GM21526 (cell line): ENCODE results near the gene AIMP1.
"Not testable (repeated sequence)": the region's sequence is repeated elsewhere in the genome, so short reads cannot be mapped to it uniquely, and the experiment has no call there.

Source experiments
- ATAC-seq: cut with Tn5 transposase; IDR thresholded peaks from one replicate; pipeline ENCODE4 v1.9.1; 2021; ENCODE audit warnings: moderate library complexity; ENCODE audit not compliant: unreplicated experiment, low FRiP score

The AIMP1 gene

DNA sequence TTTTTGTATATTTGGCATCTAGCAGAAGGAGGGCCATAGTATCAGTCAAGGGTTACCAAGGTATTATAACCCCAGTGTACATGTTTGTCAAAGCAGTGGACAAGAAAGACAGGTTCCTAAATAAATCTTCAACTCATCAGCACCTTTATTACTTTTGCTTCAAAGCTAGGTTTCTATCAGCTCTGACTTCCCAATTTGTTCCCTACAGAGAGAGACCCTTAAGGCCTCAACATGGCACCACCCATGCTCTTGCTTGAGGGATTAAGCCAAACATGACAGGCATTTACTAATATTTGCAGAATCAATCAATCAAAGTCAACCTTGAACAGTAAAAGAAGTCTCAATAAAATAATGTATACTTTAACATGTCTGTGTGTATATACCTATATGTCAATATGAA is 9.8 kb upstream of the AIMP1 start:
- no peak for ATAC-seq

DNA sequence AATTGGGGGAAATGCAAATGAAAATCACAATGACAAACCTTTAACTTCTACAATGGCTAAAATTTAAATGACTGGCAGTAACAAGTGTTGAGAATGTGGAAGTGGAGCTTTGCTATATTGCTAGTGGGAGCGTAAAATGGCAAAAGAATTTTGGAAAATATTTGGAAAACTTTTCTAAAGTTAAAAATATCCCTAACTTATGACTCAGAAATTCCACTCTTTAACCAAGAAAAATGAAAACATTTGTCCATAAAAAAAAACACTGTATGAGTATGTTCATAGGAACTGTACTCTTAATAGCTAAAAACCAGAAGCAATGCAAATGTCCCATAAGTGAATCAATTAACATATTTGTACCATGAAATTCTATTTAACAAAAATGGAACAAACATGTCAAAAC is 4.0 kb upstream of the AIMP1 start:
- ATAC-seq, result no peak

DNA sequence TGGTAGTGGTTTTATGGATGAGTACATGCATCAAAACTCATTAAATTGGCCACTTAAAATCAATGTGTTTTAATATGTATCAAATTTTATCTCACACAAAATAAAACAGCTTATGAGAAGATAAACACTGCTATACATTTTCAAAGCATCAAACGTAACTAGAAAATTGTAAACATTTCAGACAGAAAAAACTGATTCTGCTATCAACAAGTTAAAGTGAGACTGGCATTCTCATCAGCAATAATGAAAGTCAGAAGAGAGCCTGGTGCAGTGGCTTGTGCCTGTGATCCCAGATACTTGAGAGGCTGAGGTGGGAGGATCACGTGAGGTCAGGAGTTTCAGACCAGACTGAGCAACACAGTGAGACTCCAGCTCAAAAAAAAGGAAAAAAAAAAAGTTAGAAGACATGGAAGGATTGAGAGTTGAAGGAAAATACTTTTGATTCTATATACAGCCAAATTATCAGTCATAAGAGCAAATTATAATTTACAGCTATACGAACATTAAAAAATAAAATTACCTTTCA is 3.3 kb upstream of the AIMP1 start:
- no peak for ATAC-seq

DNA sequence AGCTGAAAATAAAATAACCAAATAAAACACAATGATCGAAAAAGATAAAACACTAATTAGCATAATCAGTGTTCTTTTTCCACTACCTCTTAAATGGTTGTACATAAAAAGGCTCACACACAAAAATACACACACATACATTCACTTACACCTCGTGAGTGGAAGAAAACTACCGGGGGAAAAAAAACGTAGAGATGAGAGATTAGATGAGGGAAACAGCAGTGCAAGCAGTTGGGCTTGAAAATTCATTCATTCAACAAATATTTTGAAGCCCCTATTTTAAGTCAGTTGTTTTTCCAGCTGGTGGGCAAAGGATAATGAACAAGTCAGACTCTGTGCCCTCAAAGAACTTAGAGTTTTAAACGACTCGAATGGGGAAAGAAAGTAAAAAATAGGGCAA is 1.4 kb upstream of the AIMP1 start:
- no peak for ATAC-seq

DNA sequence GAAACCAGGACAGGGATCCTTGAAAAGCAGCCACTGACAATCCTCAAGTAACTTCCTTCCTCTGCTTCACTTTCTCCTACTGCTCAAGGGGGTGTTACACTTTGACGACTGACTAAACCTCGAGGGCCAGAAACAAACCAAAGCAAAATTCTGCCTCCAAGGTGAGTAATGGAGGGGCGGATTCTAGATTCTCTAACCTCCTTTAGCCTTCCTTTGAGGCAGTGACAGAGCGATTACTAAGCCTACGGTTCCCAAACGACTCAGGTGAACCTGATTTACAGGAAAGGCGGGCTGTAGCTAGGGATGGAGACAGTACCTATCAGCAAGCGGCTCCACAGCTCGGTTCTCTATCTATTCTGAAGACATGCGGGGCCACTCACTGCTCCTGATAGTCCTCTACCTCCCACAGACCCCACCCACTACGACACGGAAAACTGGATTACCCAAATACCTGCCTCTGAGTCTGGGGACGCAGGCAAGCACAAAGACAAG is 828 bp upstream of the AIMP1 start:
- peak; percentile 20 for ATAC-seq

DNA sequence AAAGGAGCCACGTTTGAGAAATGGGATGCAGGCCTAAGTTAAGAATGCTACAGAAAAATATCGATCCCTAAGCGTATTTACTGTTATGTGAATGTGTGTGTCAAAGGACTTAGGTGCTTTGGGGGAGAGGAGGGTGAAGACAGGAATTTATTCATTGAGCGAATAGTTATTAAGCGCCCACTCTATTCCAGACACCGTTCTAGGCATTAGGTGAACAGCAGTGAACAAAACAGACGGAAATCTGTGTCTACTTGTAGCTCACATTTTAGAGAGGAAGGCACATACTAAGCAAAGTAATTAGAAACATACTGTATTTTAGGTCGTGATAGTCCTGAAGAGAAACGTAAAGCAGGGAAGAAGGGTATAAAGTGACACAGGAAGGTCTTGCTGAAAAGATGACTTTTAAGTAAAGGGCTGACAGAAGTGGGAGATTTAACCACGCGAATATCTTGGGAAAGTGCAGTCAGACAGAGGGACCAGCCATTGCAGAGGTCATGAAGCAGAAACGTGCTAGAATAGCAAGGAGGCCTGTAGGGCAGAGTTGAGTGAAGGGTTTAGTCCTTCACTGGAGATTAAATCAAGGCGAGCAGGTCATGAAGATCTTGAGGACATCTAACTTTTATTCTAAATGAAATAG is 541 bp downstream of the AIMP1 start:
- ATAC-seq, result peak; percentile 3

DNA sequence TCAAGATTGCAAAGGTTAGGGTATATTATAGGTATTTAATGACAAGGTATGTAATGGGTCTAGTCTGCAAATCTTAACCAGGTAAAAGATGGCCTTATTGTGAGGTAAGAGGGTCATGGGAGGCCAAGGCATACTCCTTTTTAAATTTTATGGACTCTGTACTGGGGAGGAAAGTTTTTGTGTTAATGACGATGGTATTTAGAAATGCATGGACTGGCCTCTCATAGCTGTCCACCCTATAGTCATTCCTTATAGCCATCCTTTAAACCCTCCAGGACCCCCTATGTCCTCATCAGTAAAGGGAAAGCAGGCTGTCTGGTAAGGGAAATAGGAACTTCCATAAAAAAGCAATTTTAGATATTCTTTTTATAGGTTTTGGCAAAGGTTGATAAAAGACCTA is 1.5 kb downstream of the AIMP1 start:
- ATAC-seq, result no peak

DNA sequence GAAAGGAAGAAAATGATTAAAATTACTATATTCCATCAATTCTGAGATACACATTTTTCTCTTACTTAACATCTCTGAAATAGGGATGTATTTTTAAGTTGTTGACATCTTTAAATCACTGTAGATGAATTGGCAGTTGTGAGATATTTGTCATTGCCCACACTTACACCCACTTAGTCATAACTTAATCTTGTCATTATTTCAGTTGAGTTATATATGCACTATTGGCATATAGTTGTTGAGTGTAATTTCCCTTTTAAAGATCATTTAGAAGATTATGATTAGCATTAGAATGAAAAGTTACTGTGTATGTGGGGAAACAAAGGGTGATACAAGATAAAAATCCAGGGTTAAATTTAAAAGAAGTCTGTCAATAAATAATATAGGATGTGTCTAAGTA is 2.2 kb downstream of the AIMP1 start:
- ATAC-seq, result no peak

DNA sequence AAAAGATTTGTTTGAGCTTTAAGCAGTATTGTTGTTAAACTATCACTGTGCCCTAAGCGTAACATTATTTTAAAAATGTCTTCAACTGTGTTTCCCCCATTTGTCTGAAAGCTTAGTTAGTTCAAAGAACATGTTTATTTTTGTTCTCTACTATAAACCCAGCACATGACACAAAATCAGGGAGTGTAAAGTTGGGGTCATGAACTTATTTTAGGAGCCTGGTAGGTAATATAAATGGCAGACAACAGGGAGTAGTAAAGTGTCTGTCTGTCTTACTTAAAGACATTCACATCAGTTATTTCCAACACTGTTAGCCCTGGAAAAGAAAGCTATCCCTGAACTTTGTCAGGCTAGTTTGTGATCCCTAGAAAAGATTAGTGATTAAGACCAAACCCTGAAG is 3.9 kb downstream of the AIMP1 start:
- ATAC-seq, result no peak

DNA sequence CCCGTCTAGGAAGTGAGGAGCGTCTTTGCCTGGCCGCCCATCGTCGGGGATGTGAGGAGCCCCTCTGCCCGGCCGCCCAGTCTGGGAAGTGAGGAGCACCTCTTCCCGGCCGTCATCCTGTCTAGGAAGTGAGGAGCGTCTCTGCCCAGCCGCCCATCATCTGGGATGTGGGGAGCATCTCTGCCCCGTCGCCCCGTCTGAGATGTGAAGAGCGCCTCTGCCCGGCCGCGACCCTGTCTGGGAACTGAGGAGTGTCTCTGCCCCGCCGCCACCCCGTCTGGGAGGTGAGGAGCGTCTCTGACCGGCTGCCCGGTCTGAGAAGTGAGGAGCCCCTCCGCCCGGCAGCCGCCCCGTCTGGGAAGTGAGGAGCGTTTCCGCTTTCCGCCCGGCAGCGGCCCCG is 4.8 kb downstream of the AIMP1 start:
- ATAC-seq, result not testable (repeated sequence)

DNA sequence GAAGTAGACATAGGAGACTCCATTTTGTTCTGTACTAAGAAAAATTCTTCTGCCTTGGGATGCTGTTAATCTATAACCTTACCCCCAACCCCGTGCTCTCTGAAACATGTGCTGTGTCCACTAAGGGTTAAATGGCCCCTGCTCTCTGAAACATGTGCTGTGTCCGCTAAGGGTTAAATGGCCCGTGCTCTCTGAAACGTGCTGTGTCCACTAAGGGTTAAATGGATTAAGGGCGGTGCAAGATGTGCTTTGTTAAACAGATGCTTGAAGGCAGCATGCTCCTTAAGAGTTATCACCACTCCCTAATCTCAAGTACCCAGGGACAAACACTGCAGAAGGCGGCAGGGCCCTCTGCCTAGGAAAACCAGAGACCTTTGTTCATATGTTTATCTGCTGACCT is 5.5 kb downstream of the AIMP1 start:
- not testable (repeated sequence) for ATAC-seq

DNA sequence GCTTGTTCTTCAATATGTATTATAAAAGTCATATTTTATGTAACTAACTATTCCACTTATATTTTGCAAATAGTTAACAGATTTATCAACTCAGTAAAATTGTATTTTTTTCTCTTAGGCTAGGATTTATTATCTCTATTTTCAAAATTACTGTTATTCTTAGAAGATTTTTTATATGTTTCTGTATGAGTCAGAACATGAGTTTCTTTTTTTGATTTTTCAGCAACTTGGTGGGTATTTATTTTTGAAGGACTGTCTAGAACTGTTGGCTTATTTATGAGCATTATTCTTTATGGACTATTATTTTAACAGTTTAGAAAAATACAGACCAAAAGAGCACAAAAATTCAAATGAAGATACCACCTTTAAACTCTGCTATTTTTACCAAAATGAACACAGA is 6.8 kb downstream of the AIMP1 start:
- ATAC-seq, result no peak

DNA sequence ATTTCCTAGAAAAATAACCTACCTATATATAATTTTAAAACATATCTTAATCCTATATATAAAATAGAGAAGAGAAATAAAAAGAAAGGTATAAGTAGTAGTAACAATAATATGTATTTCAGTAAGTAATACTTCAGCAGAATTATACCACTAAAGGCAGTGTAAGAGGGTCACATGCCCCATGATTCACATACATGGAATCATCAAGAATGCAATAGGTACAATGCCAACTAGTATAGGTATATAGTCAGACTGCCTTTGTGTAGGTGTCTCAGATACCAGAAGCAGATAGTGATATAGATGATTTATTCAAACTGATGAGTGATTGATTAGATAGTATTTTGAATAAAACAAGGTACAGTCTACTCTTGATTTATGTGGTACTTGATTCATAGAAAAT is 9.4 kb downstream of the AIMP1 start:
- ATAC-seq, result no peak

DNA sequence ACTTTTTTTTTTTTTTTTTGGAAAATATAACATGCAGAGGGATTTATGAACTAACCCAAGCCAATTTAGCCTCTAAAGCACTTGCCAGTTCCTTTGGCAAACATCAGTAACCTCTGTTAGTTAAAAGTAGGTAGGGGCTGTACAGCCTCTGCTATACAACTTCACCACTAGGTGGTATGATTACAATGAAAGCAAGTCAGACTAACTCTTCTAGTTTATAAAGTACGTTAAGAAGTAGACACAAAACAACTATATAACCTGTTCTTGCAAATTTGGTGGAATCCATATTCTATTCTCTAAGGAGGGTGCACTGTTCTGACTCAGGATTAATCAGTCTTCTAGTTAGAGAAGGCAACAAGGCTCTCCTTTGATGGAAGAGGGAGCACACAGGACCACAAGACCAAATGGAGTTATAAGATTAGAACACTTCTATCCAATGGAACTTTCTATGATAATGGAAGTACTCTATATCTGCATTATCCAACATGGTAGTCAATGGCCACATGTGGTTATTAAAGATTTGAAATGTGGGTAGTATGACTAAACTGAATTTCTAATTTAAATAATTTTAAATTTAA is 12.8 kb downstream of the AIMP1 start:
- ATAC-seq, result peak; percentile 88

DNA sequence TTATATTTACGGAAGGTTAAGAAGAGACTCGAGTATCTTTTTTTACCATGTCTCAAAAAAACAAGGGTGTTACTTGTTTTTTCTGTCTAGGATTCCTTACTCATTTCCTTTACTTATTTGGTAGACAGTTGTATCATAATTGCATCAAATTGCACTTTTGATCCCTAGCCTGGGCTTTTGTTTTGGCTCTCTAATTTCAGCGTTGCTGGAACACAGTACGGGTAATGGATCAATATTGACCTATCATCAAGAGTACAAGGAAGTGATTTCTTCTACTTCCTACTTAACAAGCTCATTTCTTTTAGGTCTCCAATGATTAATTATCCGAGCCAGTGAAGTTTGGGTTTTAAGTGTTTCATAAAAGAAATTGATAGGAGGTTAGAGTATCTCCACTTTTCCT is 16.8 kb downstream of the AIMP1 start:
- no peak for ATAC-seq

DNA sequence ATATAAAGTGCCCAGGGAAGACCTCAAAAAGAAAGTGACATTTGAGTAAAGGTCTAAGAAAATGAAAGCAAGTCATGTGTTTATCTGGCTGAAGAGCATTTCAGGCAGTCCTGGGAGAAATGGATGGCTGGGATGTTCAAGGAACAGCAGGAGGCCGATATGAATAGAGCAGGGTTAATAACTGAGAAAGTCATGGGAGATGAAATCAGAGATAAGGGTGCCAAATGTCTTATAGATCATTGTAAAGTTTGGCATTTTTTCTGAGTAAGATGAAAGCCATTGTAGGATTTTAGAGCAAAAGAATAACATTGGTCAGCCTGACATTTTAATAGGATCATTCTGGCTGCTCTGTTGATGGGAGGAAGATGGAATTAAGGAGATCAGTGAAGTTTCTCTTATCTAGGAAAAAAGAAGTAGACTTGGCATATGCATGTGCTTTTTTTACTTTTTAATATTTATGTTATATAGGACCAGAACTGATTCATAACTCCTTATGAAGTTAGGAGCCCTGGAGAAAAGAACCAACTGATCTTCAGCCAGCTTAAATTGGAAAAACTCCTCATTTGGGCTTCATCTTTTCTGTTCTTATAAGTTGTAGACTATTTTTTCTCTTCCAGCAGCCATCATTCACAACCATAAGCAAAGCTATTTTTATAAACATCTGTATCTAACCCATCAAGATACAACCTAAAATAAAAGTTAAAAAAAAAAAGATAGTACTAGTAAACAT is 18.6 kb downstream of the AIMP1 start:
- ATAC-seq, result no peak

DNA sequence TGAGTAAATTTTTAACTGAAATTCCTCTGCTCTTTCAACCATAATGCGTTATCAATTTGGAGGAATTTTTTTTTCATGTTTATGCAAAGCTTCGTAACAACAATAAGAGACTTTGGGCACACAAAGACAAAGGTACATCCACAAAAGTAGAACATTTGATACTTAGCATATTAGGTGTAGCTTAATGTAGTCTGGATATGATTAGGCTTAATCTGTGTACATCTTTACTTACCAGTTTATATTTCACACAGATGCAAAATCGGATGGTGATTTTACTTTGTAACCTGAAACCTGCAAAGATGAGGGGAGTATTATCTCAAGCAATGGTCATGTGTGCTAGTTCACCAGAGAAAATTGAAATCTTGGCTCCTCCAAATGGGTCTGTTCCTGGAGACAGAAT is 20.3 kb downstream of the AIMP1 start:
- no peak for ATAC-seq

DNA sequence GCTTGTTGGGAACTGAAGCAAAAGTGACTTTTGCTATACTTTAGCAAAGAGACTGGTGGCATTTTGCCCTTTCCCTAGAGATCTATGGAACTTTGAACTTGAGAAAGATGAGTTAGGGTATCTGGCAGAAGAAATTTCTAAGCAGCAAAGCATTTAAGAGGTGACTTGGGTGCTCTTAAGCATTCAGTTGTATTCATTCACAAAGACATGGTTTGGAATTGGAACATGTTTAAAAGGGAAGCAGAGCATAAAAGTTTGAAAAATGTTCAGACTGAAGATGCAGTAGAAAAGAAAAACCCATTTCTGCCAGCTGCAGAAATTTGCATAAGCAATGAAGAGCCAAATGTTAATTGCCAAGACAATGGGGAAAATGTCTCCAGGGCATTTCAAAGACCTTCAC is 21.6 kb downstream of the AIMP1 start:
- no peak for ATAC-seq

DNA sequence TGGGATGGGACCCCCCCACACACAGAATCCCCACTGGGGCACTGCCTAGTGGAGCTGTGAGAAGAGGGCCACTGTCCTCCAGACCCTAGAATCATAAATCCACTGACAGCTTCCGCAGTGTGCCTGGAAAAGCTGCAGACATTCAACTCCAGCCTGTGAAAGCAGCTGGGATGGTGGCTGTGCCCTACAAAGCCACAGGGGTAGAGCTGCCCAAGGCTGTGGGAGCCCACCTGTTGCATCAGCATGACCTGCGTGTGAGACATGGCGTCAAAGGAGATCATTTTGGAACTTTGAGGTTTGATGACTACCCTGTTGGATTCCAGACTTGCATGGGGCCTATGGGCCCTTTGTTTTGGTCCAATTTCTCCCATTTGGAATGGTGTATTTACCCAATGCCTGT is 22.3 kb downstream of the AIMP1 start:
- no peak for ATAC-seq

DNA sequence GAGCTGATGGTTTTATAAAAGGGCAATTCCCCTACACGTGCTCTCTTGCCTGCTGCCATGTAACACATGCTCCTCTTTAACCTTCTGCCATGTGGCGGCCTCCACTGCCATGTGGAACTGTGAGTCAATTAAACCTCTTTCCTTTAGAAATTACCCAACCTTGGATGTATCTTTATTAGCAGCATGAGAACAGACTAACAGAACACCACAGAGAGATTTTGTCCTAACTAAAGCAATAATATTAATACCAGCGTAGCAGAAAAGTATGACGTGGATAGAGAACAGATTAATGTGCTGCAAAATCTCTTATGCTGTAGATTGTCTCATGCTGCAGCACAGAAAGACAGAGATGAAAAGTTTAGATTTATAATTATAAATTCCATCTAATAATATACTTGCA is 23.1 kb downstream of the AIMP1 start:
- ATAC-seq, result no peak

DNA sequence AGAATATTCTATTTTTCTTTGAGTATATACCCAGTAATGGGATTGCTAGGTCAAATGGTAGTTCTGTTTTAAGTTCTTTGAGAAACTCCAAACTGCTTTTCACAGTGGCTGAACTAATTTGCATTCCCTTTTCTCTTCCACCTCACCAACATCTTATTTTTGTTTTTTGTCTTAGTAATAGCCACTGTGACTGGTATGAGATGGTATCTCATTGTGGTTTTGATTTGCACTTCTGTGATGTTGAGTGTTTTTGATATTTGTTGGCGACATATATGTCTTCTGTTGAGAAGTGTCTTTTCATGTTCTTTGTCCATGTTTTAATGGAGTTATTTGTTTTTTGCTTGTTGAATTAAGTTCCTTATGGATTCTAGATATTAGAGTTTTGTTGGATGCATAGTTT is 24.4 kb downstream of the AIMP1 start:
- ATAC-seq, result no peak
